H7 (cell line): Measurements from ENCODE around the gene CPN2. TPM values are rescaled to one million over a fixed set of nuclear protein-coding genes. Genes with fewer than 3 reads are reported as not detected.

Source experiments
- DNase-seq: peaks from one replicate; pipeline ENCODE4 v3.0.0; 2012
- H3K27me3 ChIP-seq: 2 replicates; pipeline ENCODE4 v1.6.0; 2011; ENCODE audit warnings: mild to moderate bottlenecking, low read length; ENCODE audit not compliant: control insufficient read depth, insufficient read depth
- H3K36me3 ChIP-seq: replicated peaks from 2 replicates; pipeline ENCODE4 v1.5.1; 2011; ENCODE audit warnings: low read length; ENCODE audit not compliant: control insufficient read depth, insufficient read depth
- H3K4me3 ChIP-seq: 2 replicates; pipeline ENCODE4 v1.5.1; 2011; ENCODE audit warnings: low read depth, mild to moderate bottlenecking, control low read depth, low read length, moderate library complexity; ENCODE audit not compliant: insufficient read depth
- total RNA-seq: library from RNA; depleted of rRNA; stranded (reverse); fragments of >200 nt; shearing (Covaris generic); gene quantifications from 2 replicates; pipeline ENCODE4 v1.2.3, GENCODE V29; 2014

Gene CPN2
- total RNA-seq, 1 experiment from 2014 or later, result 0.21 TPM

DNA sequence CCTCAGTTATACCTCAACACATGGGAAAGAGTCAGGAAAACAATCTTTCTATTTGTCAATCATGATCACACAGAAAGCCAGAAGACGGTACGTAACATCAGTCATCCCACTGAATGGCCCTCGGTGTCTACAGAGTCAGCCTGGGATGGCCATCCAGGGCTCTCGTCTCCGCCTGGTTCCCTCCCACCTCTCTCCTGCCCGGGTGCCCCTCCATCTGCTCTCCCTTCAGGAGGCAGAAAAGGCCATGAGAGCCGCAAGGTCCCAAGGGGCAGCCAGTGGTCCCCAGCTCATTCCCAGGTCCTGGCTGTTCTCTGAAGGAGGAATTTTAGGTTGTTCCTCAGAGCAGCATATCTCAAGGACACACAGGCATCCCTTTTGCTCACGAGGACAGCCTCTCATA lies 22.8 kb upstream of the CPN2 start:
- H3K36me3 ChIP-seq, result no peaks in the 10 kb centered on the region
- H3K27me3 ChIP-seq, result peaks cover 2% of the 10 kb centered on the region; the same call in 1 of the 2 replicates
- no peak overlapping the region for H3K4me3 ChIP-seq
- peak; percentile 67 for DNase-seq

GRCh38 chr3:194373028-194373427 lies 21.9 kb upstream of the CPN2 start:
- Histone ChIP-seq H3K27me3 (peaks cover 7% of the 10 kb centered on the region), H3K4me3 (no peak overlapping the region), H3K36me3 (no peaks in the 10 kb centered on the region)
- DNase-seq, result no peak

DNA sequence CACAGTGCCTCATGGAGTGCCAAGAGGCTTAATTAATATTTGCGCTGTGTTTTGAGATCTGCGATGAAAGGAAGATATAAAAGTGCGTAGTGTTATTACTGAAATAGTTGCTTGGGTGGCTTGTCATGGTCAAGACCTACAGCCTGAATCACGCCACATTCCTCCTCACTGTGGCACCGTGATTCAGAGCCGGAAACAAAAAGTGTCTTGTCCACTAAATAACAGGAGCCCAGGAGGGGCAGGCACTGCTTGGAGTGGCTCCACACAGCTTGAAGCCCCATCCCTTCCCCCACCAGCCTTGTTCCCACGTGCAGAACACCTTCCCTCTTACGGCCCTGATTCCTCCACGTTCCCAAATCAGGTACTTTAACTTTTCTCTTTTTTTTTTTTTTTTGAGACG lies 19.6 kb upstream of the CPN2 start:
- no peak for DNase-seq
- no peaks in the 10 kb centered on the region for H3K36me3 ChIP-seq
- no peak overlapping the region for H3K4me3 ChIP-seq
- H3K27me3 ChIP-seq, result peaks cover 7% of the 10 kb centered on the region

GRCh38 chr3:194369522-194370279 lies 18.6 kb upstream of the CPN2 start, which contains the start of gene LRRC15:
Gene LRRC15 (minus strand): TSS chr3:194369743. CDS start chr3:194361043, 8,700 bp downstream.
- H3K36me3 ChIP-seq, result no peaks in the 10 kb centered on the region
- H3K4me3 ChIP-seq, result peak within 1 kb of the TSS; percentile 17; the same call in 1 of the 2 replicates
- peaks cover 7% of the 10 kb centered on the region for H3K27me3 ChIP-seq
- peak; percentile 85 for DNase-seq

DNA sequence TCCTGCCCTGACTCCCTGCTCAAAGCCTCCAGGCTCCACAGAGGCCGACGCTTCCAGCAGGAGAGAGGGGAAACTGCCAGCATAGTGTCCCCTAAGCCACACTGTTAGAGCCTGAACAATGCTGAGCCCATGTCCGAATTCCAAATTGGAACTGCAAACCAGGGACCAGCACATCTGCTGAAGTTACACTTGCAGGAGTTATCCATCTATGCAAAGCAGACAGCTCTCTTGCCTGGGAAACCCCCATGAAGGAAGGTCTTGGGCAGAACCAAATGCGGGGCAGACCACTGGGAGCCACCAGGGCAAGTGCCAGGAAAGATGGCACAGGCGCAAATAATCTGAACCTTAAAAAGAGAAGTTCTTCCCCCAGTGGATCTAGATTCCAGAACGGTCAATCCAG lies 17.8 kb upstream of the CPN2 start:
- no peak for DNase-seq
- Histone ChIP-seq H3K27me3 (peaks cover 7% of the 10 kb centered on the region), H3K4me3 (no peak overlapping the region), H3K36me3 (no peaks in the 10 kb centered on the region)

DNA sequence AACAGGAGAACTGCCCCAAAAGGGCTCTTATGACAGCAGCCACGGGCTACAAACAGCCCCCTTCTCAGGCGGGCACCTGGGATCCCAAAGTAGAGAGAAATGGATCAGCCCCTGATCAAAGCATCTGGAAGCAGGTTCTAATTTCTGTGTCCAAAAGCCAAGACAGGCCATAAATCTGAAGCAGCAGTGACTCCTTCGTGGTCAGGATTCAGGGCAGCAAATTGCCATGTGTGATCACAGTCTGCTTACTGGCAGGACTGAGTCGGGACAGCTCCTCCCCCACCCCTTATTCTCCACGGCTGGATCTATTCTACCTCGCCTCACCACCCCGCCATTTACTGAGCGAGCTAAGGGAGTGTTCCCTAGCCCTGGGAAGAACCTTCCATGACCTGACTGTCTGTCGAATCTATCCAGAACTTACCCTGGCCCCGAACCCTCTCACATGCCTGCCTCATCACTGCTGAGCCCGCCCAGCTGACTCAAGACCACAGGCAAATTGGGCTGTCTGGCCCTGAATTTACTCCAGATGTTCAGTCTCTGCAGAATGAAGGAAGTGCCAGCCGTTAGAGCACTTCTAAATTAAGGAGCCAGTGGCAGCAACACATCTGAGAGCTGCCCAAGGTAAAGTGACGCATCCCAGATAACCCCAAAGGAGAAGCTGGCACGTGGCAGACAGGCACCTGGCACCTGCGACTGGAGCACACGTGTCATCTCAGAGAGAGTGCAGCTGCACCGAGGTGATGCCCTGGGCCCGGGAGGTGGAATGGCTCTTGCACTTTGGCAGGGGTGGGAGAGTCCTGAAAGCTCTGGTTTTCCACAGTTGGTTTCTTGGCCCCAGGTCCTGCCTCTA lies 17.1 kb upstream of the CPN2 start:
- H3K4me3 ChIP-seq, result no peak overlapping the region
- H3K36me3 ChIP-seq, result no peaks in the 10 kb centered on the region
- H3K27me3 ChIP-seq, result peaks cover 7% of the 10 kb centered on the region
- no peak for DNase-seq

DNA sequence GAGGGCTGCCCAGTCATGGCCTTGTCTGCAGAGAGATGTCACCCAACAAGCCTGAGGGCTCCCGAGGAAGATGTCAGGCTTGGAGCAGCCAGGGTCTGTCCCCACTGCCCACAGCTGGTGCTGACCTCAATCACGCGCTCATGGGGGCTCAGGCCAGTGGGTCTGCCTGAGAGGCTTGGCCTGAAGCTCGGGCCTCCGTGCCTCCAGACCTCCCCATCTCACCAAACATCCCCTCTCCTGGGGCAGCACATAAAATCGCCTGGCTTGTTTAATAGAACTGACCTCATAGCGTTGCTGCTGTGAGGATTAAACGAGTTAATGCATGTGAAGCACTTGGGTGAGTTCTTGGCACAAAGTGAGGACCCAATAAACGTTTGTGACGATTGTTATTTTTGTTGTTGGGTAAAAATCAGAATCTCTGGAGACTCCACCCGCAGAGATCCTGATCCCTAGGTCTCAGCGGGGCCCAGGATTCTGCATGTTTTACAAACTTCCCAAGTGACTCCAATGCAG lies 14.9 kb upstream of the CPN2 start:
- Histone ChIP-seq H3K36me3 (no peaks in the 10 kb centered on the region), H3K4me3 (no peak overlapping the region), H3K27me3 (peaks cover 7% of the 10 kb centered on the region)
- no peak for DNase-seq

GRCh38 chr3:194365526-194365925 lies 14.4 kb upstream of the CPN2 start:
- Histone ChIP-seq H3K4me3 (no peak overlapping the region), H3K36me3 (no peaks in the 10 kb centered on the region), H3K27me3 (peaks cover 7% of the 10 kb centered on the region)
- no peak for DNase-seq

DNA sequence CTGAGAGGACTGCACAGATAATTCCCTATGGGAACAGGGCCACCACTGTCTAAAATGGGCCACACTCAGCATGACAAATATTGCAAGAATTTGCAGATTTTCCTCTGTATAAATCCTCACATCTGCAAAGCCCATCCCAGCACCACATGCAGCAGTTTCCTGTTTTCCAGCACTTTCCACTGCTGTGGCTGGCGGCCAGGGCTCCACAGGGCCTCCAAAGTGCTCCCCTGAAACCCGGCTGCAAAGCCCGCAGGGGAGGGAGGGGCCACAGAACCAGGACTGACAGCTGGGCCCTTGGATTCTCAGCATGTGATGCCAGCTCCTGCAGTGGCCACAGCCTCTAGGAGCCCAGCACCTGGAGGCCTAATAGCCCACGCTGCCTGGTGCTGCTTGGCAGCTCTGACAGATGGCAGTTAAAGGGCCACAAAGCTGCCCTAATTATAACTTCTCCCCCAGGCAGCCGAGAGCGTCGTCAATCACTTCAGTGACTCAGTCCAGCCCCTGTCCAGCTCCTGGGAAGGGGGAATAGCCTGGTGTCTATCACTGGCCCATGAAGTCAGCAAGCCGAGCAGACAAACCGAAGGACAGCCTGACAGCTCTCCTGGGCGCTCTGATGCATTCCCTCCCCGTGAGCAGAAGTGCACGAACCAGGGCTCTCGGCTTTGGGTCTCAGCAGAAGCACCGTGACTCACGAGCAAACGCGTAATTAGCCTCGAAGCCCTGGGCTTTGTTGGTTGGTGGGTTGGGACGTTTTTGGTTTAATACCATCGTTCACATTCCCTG lies 13.7 kb upstream of the CPN2 start:
- DNase-seq, result peak; percentile 62
- H3K36me3 ChIP-seq, result no peaks in the 10 kb centered on the region
- H3K4me3 ChIP-seq, result no peak overlapping the region
- peaks cover 7% of the 10 kb centered on the region for H3K27me3 ChIP-seq

- Histone ChIP-seq H3K4me3 (no peak overlapping the region), H3K27me3 (peaks cover 6% of the 10 kb centered on the region), H3K36me3 (no peaks in the 10 kb centered on the region)
- no peak for DNase-seq
These were observed 13.2 kb upstream of the CPN2 start for GRCh38 chr3:194364314-194364651.

DNA sequence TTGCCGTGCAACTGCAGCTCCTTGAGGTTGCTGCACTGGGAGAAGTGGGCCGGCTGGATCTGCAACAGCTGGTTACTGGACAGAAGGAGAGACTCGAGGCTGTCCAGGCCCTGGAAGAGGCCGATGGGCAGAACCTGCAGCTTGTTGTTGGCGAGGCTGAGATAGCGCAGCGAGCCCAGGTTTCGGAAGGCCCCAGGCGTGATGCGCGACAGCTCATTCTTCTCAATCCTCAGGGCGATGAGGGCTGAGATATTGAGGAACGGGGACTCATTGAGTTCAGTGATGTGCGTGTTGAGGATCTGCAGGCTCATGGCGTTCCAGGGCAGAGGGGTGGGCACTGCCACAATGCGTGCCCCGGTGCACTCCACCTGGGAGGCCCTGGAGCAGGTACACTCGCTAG lies 9.4 kb upstream of the CPN2 start:
- Histone ChIP-seq H3K27me3 (no peaks in the 10 kb centered on the region), H3K36me3 (no peaks in the 10 kb centered on the region), H3K4me3 (no peak overlapping the region)
- DNase-seq, result no peak

GRCh38 chr3:194357681-194358080 lies 6.6 kb upstream of the CPN2 start:
- Histone ChIP-seq H3K27me3 (no peaks in the 10 kb centered on the region), H3K36me3 (no peaks in the 10 kb centered on the region), H3K4me3 (no peak overlapping the region)
- DNase-seq, result no peak

DNA sequence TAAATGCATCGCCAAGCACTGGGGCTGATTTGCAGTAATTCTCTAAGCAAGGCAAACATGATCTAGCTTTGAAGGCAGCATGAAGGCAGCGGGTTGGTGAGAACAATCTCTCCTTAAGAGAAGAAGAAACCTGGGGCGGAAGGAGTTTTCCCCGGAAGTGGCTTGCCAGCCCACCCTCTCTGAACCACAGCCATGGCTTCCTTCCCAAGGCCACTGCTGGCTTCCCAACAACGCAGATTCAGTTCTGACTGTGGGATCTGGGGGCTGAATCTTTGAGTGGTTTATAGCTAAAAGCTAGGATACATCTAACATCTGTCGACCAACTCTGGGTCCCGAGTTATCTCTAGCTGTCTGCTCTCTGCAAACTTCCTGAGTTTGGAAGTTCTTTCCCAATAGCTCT lies 4.3 kb upstream of the CPN2 start:
- Histone ChIP-seq H3K27me3 (no peaks in the 10 kb centered on the region), H3K4me3 (no peak overlapping the region)

DNA sequence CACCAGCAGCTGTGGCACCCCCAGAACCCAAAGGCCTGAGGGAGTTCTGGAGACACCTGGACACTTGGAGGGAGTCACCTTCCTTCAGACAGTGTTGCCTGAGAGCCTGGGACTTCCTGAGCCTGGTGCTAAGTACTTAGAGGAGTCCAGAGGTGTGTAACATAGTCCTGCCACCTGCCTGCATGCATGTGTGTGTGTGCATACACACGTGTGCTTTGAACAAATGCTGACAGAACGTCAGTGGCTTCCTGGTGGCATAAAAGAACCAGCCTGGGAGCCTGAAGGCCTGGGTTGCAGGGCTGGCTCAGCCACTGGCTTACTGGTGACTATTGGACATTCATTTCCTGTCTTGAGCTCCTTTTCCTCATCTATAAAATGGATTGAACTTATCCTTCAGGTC lies 3.2 kb upstream of the CPN2 start:
- no peak for DNase-seq
- Histone ChIP-seq H3K36me3 (no peaks in the 10 kb centered on the region), H3K27me3 (no peaks in the 10 kb centered on the region), H3K4me3 (no peak overlapping the region)

More for the DNA sequence above, 4.3 kb upstream of the CPN2 start:
- H3K36me3 ChIP-seq, result no peaks in the 10 kb centered on the region
- DNase-seq, result no peak
